Measurements from ENCODE around the gene SNCB.
"Not testable (repeated sequence)": the region's sequence is repeated elsewhere in the genome, so short reads cannot be mapped to it uniquely, and the experiment has no call there.

SNCB gene

DNA sequence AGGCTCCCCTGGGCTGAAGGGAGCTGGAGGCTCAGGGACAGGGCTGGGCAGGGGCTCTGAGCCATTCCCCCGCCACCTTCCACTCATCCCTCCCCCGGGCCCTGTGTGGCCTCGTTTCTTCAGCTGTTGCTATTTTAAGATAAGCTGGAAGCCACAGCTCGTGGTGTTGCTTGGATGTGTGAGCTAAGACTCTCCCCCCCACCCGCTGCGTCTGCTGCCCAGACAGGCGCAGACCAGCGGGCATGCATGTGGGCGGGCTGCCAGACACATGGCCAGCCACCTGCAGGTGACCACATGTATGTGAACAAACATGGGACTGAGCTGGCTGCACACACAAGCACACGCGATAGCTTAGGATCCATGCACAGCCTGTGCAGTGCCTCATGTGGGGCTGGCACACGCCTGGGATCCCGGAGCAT lies 8.7 kb downstream of the SNCB start:
- no peak for DNase-seq

DNA sequence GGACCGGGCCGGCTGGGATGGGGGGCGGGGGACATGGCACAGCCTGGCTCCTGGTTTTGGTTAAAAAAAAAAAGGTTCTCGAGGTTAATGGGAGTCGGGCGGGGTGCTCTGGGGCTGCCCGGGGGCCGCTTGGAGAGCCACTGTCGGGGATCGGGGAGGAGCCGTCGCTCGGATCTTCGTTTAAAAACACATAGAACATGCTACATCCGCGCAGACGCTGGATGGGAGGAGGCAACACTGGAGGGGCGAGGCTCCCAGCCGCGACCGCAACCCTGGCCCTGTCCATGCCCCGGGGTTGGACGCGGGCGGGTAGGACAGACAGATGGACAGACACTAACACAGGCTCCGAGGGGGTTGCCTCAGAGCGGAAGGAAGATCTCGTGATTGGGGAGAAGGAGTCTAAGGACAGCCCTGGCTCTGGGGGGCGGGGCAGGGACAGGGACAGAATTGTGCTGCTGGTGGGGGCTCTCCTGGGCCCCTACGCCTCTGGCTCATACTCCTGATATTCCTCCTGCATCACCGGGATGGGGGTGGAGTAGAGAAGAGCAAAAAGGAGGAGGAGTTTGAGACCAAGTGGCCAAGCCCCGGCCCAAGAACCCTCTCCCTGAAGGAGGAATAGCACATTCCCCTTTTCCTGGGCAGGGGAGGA lies 9.9 kb downstream of the SNCB start:
- DNase-seq = peak; percentile 29

GRCh38 chr5:176619569-176620332 lies 10.6 kb downstream of the SNCB start:
- DNase-seq = no peak

GRCh38 chr5:176619203-176619568 lies 11.1 kb downstream of the SNCB start:
- DNase-seq = peak; percentile 77

DNA sequence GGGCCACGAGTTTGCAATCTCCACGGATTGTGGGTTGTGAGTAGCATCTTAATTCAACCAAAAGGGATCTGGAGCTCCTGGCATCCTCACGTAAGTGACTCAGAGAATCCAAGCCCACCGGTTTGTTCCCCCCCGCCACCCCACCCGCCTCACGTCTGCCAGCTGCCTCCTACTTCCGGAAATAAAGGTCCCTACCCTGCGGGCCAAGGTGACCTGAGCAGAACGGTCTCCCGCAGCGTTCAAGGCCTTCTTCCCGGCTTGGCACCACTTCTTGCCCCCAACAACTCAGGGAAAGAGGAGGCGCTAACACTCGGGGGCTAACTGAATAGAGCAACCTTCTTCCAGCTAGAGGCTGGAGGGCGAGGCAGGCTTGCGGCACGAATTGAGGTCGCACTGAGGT lies 11.6 kb downstream of the SNCB start:
- no peak for DNase-seq

GRCh38 chr5:176616511-176616910 lies 13.8 kb downstream of the SNCB start:
- DNase-seq = no peak

GRCh38 chr5:176614805-176615478 lies 15.4 kb downstream of the SNCB start:
- no peak for DNase-seq

DNA sequence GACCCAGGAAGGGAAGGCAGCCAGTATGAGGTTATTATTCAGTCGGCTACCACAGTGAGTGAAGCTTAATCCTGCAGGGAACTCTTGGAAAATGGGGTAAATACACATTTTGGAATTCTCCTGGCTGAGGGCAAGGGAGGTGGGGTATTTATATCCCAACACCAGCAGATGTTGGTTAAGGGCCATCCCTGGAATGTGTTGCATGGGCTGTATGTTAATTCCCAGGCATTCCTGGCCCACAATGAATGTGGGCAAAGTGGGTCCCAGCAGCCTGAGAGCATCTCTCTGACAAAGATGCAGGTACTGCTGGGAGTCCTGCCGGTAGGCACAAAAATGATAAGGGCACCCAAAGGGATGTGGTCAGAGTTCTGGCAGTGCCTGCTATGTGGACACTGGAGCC lies 17.5 kb downstream of the SNCB start:
- no peak for DNase-seq

- DNase-seq = no peak
These were observed 18.3 kb downstream of the SNCB start for GRCh38 chr5:176612008-176612407.

GRCh38 chr5:176611435-176611834 lies 18.9 kb downstream of the SNCB start:
- peak; percentile 57 for DNase-seq

DNA sequence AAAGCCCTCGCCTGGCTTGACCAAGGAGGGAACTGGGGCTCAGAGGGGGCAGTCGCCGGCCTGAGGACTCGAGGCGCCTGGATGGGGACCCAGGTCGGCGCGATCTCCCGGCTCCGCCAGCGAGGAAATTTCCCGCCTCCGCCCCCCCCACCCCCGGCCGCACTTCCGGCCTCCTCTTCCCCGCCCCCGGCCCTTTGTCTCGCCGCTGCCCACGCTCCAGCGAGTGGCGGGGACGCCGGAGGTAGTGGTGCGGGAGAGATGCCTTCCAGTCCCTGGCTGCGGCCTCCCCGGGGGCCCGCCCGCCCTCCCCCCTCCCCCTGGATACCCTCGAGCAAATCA lies 19.9 kb downstream of the SNCB start:
- DNase-seq = no peak

DNA sequence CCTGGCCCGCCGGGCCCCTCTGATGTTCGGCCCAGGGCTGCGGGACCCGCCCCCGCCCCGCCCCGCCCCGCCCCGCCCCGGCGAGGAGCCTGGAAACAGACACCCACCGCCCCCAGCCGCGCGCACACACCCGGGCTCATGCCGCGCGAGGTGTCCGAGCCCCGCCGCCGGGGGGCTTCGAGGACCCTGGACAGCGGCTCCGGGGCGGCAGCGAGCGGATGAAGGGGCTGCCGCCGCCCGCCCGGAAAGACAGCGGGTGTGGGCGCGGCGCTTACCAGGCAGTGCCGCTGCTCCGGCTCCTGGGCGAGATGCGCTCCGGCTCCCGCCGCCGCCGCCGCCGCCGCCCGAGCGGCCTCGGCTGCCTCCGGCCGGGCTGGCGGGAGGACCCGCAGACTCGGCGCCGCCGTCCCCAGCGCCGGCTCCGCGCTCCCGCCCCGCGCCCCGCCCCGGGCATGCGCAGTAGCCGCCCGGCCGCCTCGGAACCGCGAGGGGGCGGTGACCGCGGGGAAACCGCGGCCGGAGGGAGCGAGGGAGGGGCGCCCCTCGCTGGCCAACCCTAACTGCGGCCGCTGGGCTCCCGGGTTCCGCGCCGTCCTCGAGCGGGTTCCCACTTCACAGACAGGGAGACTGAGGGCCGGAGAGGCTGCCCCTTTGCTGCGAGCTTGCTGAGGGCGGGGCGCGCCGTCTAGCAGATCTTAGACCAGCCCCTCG lies 20.5 kb downstream of the SNCB start, which contains the start of gene GPRIN1:
GPRIN1 (minus strand) TSS at position 433 of the 711 bp plus-strand sequence. CDS start 10,322 bp downstream, outside the sequence.
- peak; percentile 65 for DNase-seq

DNA sequence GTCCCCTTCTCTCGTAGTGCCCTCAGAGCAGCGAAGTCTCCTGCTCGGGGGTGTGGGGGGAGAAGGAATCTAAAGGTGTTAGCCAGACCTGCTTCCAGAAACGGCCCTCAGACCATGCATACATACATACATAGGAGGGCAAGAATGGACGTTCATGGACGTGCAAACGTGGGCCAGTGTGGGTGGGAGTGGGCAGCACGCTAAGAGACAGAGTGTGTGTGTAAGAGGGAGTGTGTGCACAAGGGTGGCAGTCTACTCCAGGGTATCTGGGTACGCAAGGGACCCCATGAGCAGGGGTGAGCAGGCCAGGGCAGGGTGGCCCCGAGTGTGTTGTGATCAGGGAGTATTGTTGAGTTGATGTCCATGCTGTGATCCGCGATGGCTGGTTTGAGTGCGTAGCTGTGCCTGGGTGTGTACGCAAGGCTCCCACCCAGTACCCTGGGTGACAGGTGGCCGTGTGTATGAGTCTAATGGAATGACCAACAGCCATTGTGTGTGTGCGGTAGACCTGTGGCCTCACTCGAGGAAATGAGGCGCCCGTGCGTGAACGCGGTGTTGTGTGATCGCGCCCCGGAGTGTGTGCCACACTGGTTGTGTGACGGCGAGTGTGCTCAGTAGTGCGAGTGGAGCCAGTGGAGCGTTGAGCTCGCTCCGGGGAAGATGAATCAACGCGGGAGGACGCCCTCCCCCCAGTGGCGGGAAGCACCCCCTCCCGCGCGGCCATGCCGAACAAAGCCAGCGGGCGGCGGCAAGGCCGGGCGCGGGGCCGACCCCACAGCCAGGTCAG lies 21.2 kb downstream of the SNCB start:
- DNase-seq = peak; percentile 40

- no peak for DNase-seq
These were observed 22.1 kb downstream of the SNCB start for GRCh38 chr5:176608142-176608705.

DNA sequence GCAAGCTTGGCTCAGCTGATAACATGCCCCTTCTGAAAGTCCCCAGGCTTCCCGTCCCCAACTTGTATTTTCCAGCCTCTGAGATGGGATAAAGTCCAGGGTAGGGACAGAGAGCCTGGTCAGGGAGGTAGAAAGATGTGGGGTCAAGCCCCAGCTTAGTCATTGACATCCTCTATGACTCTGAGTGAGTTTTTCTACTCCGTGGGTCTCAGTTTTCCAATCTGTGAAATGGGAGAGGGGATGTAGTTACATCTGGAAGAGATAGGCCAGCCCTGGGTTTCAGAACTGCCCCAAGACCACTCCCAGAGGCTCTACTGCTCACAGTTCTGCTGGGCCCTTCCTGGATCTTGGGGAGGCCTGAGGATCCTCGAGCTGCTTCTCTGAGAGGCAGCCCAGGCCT lies 23.5 kb downstream of the SNCB start:
- no peak for DNase-seq

DNA sequence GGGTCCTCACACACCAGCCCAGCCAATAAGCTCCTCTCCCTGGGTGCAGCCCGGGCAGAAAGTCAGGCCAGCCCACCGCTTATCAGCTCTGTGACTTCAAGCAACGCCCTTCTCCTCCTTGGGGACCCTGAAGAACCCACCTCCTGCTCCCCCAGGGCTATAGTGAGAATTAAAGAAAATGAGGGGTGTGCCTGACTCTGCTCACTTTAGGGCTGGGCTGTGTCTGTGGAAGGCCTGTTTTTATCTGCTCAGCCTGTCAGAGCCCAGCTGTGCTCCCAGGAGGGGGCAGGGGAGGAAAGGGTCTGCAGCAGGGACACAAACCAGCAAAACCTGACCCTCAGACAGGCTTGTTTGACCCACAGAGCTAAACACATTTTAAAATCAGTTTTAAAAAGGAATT lies 24.3 kb downstream of the SNCB start:
- no peak for DNase-seq

GRCh38 chr5:176603091-176603490 lies 27.2 kb downstream of the SNCB start:
- no peak for DNase-seq

GRCh38 chr5:176601901-176602482 lies 28.3 kb downstream of the SNCB start:
- DNase-seq = no peak

GRCh38 chr5:176599749-176600430 lies 30.4 kb downstream of the SNCB start:
- not testable (repeated sequence) for DNase-seq

DNA sequence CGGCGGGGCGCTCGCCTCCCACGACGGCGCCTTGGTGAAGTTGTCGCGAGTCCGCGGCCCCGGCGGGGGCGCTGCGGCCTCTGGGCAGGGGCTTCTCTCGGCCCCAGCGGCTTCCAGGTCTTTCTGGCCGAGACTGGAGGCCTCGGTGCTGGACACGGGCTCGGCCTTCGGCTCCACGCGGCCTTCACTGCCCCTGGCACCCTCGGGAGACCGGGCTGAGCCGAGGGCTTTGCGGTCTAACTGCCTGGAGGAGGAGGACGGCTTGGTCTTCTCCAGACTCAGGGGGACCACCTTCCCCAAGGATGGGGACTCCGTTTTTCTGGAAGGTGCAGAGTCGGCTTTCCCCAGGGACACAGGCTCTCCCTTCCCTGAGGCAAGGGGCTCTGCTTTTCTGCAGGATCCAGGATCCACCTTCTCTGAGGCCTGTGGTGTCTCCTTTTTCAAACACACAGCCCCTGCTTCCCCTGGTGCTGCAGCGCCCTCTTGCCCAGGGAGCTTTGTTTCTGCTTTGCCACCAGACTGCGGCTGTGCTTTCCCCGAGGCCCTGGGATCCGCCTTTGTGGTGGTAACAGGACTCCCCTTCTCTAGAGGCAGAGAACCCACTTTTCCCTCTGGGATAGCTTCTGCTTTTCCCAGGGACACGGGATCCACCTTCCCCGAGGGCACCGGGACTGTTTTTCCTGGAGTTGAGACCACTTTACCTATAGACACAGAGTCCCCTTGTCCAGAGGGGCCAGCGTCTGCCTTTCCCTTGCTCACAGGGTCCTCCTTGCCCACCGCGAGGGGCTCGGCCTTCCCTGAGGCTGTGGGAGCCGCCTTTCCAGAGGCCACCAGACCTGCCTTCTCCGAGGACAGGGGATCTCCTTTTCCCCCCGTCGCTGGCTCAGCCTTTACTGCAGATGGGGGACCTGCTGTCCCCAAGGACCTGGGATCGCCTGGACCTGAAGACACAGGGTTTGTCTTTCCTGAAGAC lies 32.6 kb downstream of the SNCB start:
- DNase-seq = no peak
